Measurements from ENCODE around the gene RBKS. TPM values are rescaled to one million over a fixed set of nuclear protein-coding genes. Genes with fewer than 3 reads are reported as not detected.

RBKS gene
- total and polyA plus RNA-seq, 2 of the 13 experiments (the other 11 are each of a cell fraction or from before 2014, with no cell fraction given): 7.7 to 8.3 TPM

GRCh38 chr2:27890146-27890923 lies at the start of gene RBKS, which contains the start of gene BABAM2 (continued):
- TF ChIP-seq GRHL1 (CRISPR knock-in tag; conservative IDR thresholded peaks at IDR 0.05) (no peak), NRL (CRISPR knock-in tag; IDR thresholded peaks at IDR 0.05; ENCODE audit: borderline replicate concordance) (peak; percentile 90), HNRNPLL (IDR thresholded peaks at IDR 0.05; ENCODE audit: low read depth, low read length, poor library complexity, severe bottlenecking) (peak; percentile 92), NR2F2 (IDR thresholded peaks at IDR 0.05; ENCODE audit: borderline replicate concordance, low read depth) (peak; percentile 98), ZNF800 (CRISPR knock-in tag; IDR thresholded peaks at IDR 0.05) (peak; percentile 86), PTBP1 (IDR thresholded peaks at IDR 0.05; ENCODE audit: low read depth, low read length, poor library complexity, severe bottlenecking) (peak; percentile 22), HOXA5 (CRISPR knock-in tag; IDR thresholded peaks at IDR 0.05) (peak; percentile 76; the same call in 1 of the 2 replicates), YY1 (IDR thresholded peaks at IDR 0.05; ENCODE audit: insufficient read depth, insufficient replicate concordance, low read depth, low read length) (peak; percentile 87), PHF5A (CRISPR knock-in tag; IDR thresholded peaks at IDR 0.05; ENCODE audit: low read depth, unreplicated experiment) (no peak), FOXP4 (CRISPR knock-in tag; IDR thresholded peaks at IDR 0.05) (peak; percentile 59), TSC22D2 (CRISPR knock-in tag; IDR thresholded peaks at IDR 0.05; ENCODE audit: borderline replicate concordance) (peak; percentile 74; the same call in 1 of the 2 replicates), ZNF17 (CRISPR knock-in tag; IDR thresholded peaks at IDR 0.05) (no peak), ZNF616 (CRISPR knock-in tag; IDR thresholded peaks at IDR 0.05; ENCODE audit: low read depth) (peak; percentile 73; the same call in 1 of the 2 replicates), REPIN1 (CRISPR knock-in tag; IDR thresholded peaks at IDR 0.05; ENCODE audit: borderline replicate concordance, low read depth) (peak; percentile 88), CENPX (CRISPR knock-in tag; IDR thresholded peaks at IDR 0.05) (no peak), SP1 (IDR thresholded peaks at IDR 0.05) (no peak), SP1 (CRISPR knock-in tag; IDR thresholded peaks at IDR 0.05) (peak; percentile 11; the same call in 1 of the 2 replicates), MBD4 (IDR thresholded peaks at IDR 0.05; ENCODE audit: borderline replicate concordance, low read length) (no peak), ZNF713 (CRISPR knock-in tag; IDR thresholded peaks at IDR 0.05) (peak; percentile 97)
- TF ChIP-seq, protein P1, sequence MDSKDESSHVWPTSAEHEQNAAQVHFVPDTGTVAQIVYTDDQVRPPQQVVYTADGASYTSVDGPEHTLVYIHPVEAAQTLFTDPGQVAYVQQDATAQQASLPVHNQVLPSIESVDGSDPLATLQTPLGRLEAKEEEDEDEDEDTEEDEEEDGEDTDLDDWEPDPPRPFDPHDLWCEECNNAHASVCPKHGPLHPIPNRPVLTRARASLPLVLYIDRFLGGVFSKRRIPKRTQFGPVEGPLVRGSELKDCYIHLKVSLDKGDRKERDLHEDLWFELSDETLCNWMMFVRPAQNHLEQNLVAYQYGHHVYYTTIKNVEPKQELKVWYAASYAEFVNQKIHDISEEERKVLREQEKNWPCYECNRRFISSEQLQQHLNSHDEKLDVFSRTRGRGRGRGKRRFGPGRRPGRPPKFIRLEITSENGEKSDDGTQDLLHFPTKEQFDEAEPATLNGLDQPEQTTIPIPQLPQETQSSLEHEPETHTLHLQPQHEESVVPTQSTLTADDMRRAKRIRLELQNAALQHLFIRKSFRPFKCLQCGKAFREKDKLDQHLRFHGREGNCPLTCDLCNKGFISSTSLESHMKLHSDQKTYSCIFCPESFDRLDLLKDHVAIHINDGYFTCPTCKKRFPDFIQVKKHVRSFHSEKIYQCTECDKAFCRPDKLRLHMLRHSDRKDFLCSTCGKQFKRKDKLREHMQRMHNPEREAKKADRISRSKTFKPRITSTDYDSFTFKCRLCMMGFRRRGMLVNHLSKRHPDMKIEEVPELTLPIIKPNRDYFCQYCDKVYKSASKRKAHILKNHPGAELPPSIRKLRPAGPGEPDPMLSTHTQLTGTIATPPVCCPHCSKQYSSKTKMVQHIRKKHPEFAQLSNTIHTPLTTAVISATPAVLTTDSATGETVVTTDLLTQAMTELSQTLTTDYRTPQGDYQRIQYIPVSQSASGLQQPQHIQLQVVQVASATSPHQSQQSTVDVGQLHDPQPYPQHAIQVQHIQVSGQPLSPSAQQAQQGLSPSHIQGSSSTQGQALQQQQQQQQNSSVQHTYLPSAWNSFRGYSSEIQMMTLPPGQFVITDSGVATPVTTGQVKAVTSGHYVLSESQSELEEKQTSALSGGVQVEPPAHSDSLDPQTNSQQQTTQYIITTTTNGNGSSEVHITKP (CRISPR knock-in tag; IDR thresholded peaks at IDR 0.05; ENCODE audit: low read depth): no peak

Measured in HepG2 (cell line).